Measurements from ENCODE around the gene LCMT2.

LCMT2 gene

GRCh38 chr15:43286074-43286473, 44.3 kb downstream of the LCMT2 start:
- no peaks in the 10 kb centered on the region for H3K9me3 Mint-ChIP-seq
- no peak overlapping the region for H3K4me3 Mint-ChIP-seq
- no peaks in the 10 kb centered on the region for H3K27me3 Mint-ChIP-seq
- no peaks in the 10 kb centered on the region for H3K36me3 Mint-ChIP-seq
- no peaks in the 10 kb centered on the region for H3K4me1 Mint-ChIP-seq
- no peak overlapping the region for H3K27ac Mint-ChIP-seq

GRCh38 chr15:43285609-43286037, 44.8 kb downstream of the LCMT2 start:
- H3K27me3 Mint-ChIP-seq: no peaks in the 10 kb centered on the region
- H3K36me3 Mint-ChIP-seq: no peaks in the 10 kb centered on the region
- no peaks in the 10 kb centered on the region for H3K4me1 Mint-ChIP-seq
- H3K4me3 Mint-ChIP-seq: no peak overlapping the region
- no peak overlapping the region for H3K27ac Mint-ChIP-seq
- no peaks in the 10 kb centered on the region for H3K9me3 Mint-ChIP-seq

GRCh38 chr15:43283526-43283925, 46.8 kb downstream of the LCMT2 start:
- no peaks in the 10 kb centered on the region for H3K27me3 Mint-ChIP-seq
- H3K4me1 Mint-ChIP-seq: no peaks in the 10 kb centered on the region
- no peak overlapping the region for H3K4me3 Mint-ChIP-seq
- H3K9me3 Mint-ChIP-seq: no peaks in the 10 kb centered on the region
- no peaks in the 10 kb centered on the region for H3K36me3 Mint-ChIP-seq
- H3K27ac Mint-ChIP-seq: no peak overlapping the region

GRCh38 chr15:43281926-43282602, 48.3 kb downstream of the LCMT2 start:
- Mint-ChIP-seq H3K9me3 (no peaks in the 10 kb centered on the region), H3K4me3 (no peak overlapping the region), H3K27me3 (no peaks in the 10 kb centered on the region), H3K27ac (no peak overlapping the region), H3K36me3 (no peaks in the 10 kb centered on the region), H3K4me1 (no peaks in the 10 kb centered on the region)

GRCh38 chr15:43280996-43281395, 49.4 kb downstream of the LCMT2 start:
- no peaks in the 10 kb centered on the region for H3K36me3 Mint-ChIP-seq
- H3K4me1 Mint-ChIP-seq: no peaks in the 10 kb centered on the region
- H3K27ac Mint-ChIP-seq: no peak overlapping the region
- no peak overlapping the region for H3K4me3 Mint-ChIP-seq
- no peaks in the 10 kb centered on the region for H3K27me3 Mint-ChIP-seq
- no peaks in the 10 kb centered on the region for H3K9me3 Mint-ChIP-seq

GRCh38 chr15:43279496-43279895, 50.9 kb downstream of the LCMT2 start:
- Mint-ChIP-seq H3K36me3 (no peaks in the 10 kb centered on the region), H3K4me1 (no peaks in the 10 kb centered on the region), H3K27ac (no peak overlapping the region), H3K9me3 (no peaks in the 10 kb centered on the region), H3K4me3 (no peak overlapping the region), H3K27me3 (no peaks in the 10 kb centered on the region)

- Mint-ChIP-seq H3K9me3 (no peaks in the 10 kb centered on the region), H3K27ac (no peak overlapping the region)
Observed at GRCh38 chr15:43278869-43279268, 51.5 kb downstream of the LCMT2 start.

GRCh38 chr15:43277901-43278300, 52.5 kb downstream of the LCMT2 start:
- H3K36me3 Mint-ChIP-seq: no peaks in the 10 kb centered on the region
- H3K27me3 Mint-ChIP-seq: no peaks in the 10 kb centered on the region
- H3K4me3 Mint-ChIP-seq: no peak overlapping the region
- H3K9me3 Mint-ChIP-seq: no peaks in the 10 kb centered on the region
- H3K4me1 Mint-ChIP-seq: no peaks in the 10 kb centered on the region
- H3K27ac Mint-ChIP-seq: no peak overlapping the region

More at GRCh38 chr15:43278869-43279268, 51.5 kb downstream of the LCMT2 start:
- H3K27me3 Mint-ChIP-seq: no peaks in the 10 kb centered on the region
- no peaks in the 10 kb centered on the region for H3K4me1 Mint-ChIP-seq
- no peaks in the 10 kb centered on the region for H3K36me3 Mint-ChIP-seq
- no peak overlapping the region for H3K4me3 Mint-ChIP-seq

GRCh38 chr15:43277231-43277823, 53.0 kb downstream of the LCMT2 start:
- no peaks in the 10 kb centered on the region for H3K4me1 Mint-ChIP-seq
- H3K36me3 Mint-ChIP-seq: no peaks in the 10 kb centered on the region
- H3K4me3 Mint-ChIP-seq: no peak overlapping the region
- no peak overlapping the region for H3K27ac Mint-ChIP-seq
- H3K27me3 Mint-ChIP-seq: no peaks in the 10 kb centered on the region
- no peaks in the 10 kb centered on the region for H3K9me3 Mint-ChIP-seq

GRCh38 chr15:43276563-43277200, 53.7 kb downstream of the LCMT2 start:
- no peak overlapping the region for H3K27ac Mint-ChIP-seq
- no peak overlapping the region for H3K4me3 Mint-ChIP-seq
- H3K4me1 Mint-ChIP-seq: no peaks in the 10 kb centered on the region
- H3K9me3 Mint-ChIP-seq: no peaks in the 10 kb centered on the region
- H3K27me3 Mint-ChIP-seq: no peaks in the 10 kb centered on the region
- no peaks in the 10 kb centered on the region for H3K36me3 Mint-ChIP-seq

GRCh38 chr15:43275740-43276562, 54.4 kb downstream of the LCMT2 start:
- Mint-ChIP-seq H3K27me3 (no peaks in the 10 kb centered on the region), H3K4me1 (no peaks in the 10 kb centered on the region), H3K36me3 (no peaks in the 10 kb centered on the region), H3K9me3 (no peaks in the 10 kb centered on the region), H3K27ac (no peak overlapping the region), H3K4me3 (no peak overlapping the region)

GRCh38 chr15:43274136-43274535, 56.2 kb downstream of the LCMT2 start:
- H3K9me3 Mint-ChIP-seq: no peaks in the 10 kb centered on the region
- peaks cover 3% of the 10 kb centered on the region for H3K4me1 Mint-ChIP-seq
- H3K27ac Mint-ChIP-seq: no peak overlapping the region
- no peak overlapping the region for H3K4me3 Mint-ChIP-seq
- no peaks in the 10 kb centered on the region for H3K27me3 Mint-ChIP-seq
- no peaks in the 10 kb centered on the region for H3K36me3 Mint-ChIP-seq
